ENCODE measurements around the gene FCRL5.

Gene FCRL5

GRCh38 chr1:157551694-157552693 is at the start of gene FCRL5:
Gene FCRL5, minus strand, starts transcription at chr1:157552515. Its CDS starts 153 bp downstream, at chr1:157552362.
- TF ChIP-seq POLR2A (IDR thresholded peaks at IDR 0.05; ENCODE audit: low read length) (no peak), GATA1 (IDR thresholded peaks at IDR 0.05; ENCODE audit: low read depth, low read length) (no peak)
- DNase-seq, result no peak

- TF ChIP-seq POLR2A (IDR thresholded peaks at IDR 0.05; ENCODE audit: low read length) (no peak), GATA1 (IDR thresholded peaks at IDR 0.05; ENCODE audit: low read depth, low read length) (no peak)
- DNase-seq, result no peak
Measured at GRCh38 chr1:157600236-157600635, 47.9 kb upstream of the FCRL5 start.

GRCh38 chr1:157597959-157598667 is 45.8 kb upstream of the FCRL5 start, which contains the start of gene FCRL4:
Gene FCRL4, minus strand, starts transcription at chr1:157598085. Its CDS starts 141 bp downstream, at chr1:157597944.
- no peak for DNase-seq
- TF ChIP-seq GATA1 (IDR thresholded peaks at IDR 0.05; ENCODE audit: low read depth, low read length) (no peak), POLR2A (IDR thresholded peaks at IDR 0.05; ENCODE audit: low read length) (no peak)

GRCh38 chr1:157596384-157596783 is 44.1 kb upstream of the FCRL5 start:
- TF ChIP-seq POLR2A (IDR thresholded peaks at IDR 0.05; ENCODE audit: low read length) (no peak), GATA1 (IDR thresholded peaks at IDR 0.05; ENCODE audit: low read depth, low read length) (no peak)
- DNase-seq, result no peak

GRCh38 chr1:157595356-157595755 is 43.0 kb upstream of the FCRL5 start:
- TF ChIP-seq POLR2A (IDR thresholded peaks at IDR 0.05; ENCODE audit: low read length) (no peak), GATA1 (IDR thresholded peaks at IDR 0.05; ENCODE audit: low read depth, low read length) (no peak)
- DNase-seq, result no peak

GRCh38 chr1:157585984-157586383 is 33.7 kb upstream of the FCRL5 start:
- no peak for DNase-seq
- TF ChIP-seq GATA1 (IDR thresholded peaks at IDR 0.05; ENCODE audit: low read depth, low read length), result no peak
- no peak for TF ChIP-seq POLR2A (IDR thresholded peaks at IDR 0.05; ENCODE audit: low read length)

- TF ChIP-seq GATA1 (IDR thresholded peaks at IDR 0.05; ENCODE audit: low read depth, low read length), result no peak
- no peak for TF ChIP-seq POLR2A (IDR thresholded peaks at IDR 0.05; ENCODE audit: low read length)
- DNase-seq, result no peak
Measured at GRCh38 chr1:157584503-157584902, 32.2 kb upstream of the FCRL5 start.

GRCh38 chr1:157580828-157581210 is 28.5 kb upstream of the FCRL5 start:
- TF ChIP-seq GATA1 (IDR thresholded peaks at IDR 0.05; ENCODE audit: low read depth, low read length) (no peak), POLR2A (IDR thresholded peaks at IDR 0.05; ENCODE audit: low read length) (no peak)
- no peak for DNase-seq

GRCh38 chr1:157580179-157580827 is 28.0 kb upstream of the FCRL5 start:
- peak; percentile 38 to 66 for DNase-seq
- TF ChIP-seq POLR2A (IDR thresholded peaks at IDR 0.05; ENCODE audit: low read length) (no peak), GATA1 (IDR thresholded peaks at IDR 0.05; ENCODE audit: low read depth, low read length) (no peak)

GRCh38 chr1:157577420-157577819 is 25.1 kb upstream of the FCRL5 start:
- no peak for TF ChIP-seq POLR2A (IDR thresholded peaks at IDR 0.05; ENCODE audit: low read length)
- no peak for TF ChIP-seq GATA1 (IDR thresholded peaks at IDR 0.05; ENCODE audit: low read depth, low read length)
- DNase-seq, result no peak

- TF ChIP-seq GATA1 (IDR thresholded peaks at IDR 0.05; ENCODE audit: low read depth, low read length), result no peak
- TF ChIP-seq POLR2A (IDR thresholded peaks at IDR 0.05; ENCODE audit: low read length), result no peak
- DNase-seq, result no peak
Measured at GRCh38 chr1:157575744-157576143, 23.4 kb upstream of the FCRL5 start.

GRCh38 chr1:157574836-157575235 is 22.5 kb upstream of the FCRL5 start:
- TF ChIP-seq GATA1 (IDR thresholded peaks at IDR 0.05; ENCODE audit: low read depth, low read length) (no peak), POLR2A (IDR thresholded peaks at IDR 0.05; ENCODE audit: low read length) (no peak)
- no peak for DNase-seq

GRCh38 chr1:157566484-157567300 is 14.4 kb upstream of the FCRL5 start:
- TF ChIP-seq GATA1 (IDR thresholded peaks at IDR 0.05; ENCODE audit: low read depth, low read length), result no peak
- TF ChIP-seq POLR2A (IDR thresholded peaks at IDR 0.05; ENCODE audit: low read length), result no peak
- DNase-seq, result peak; percentile 2 to 3
